Heart left ventricle (tissue), 16 donors: Measurements from ENCODE around the gene ARID3B. TPM values are rescaled to one million over a fixed set of nuclear protein-coding genes. Genes with fewer than 3 reads are reported as not detected.

Experiments used
- ATAC-seq, 4 donors: fragments of 200-7000 bp; cut with Tn5 transposase; one replicate each; pipeline ENCODE4 v1.9.1; 2020 to 2022; ENCODE audit warnings: moderate library complexity in 4 of 4, mild to moderate bottlenecking in 3 of 4, moderate number of reproducible peaks in 1 of 4
- DNase-seq, 5 donors: peaks; one replicate each; pipeline ENCODE4 v3.0.0-alpha.2; 2020
- H3K27ac ChIP-seq, 12 donors: fragments of 200-600 bp; sonication (generic) in 4 of 12; one replicate each; pipeline versions ENCODE4 v1.5.0 to v1.8.0; 2016 to 2022; ENCODE audit warnings: mild to moderate bottlenecking in 2 of 12
- H3K27me3 ChIP-seq, 9 donors: fragments of 200-600 bp; sonication (generic) in 2 of 9; one replicate each; pipeline versions ENCODE4 v1.5.1 to v1.8.0; 2016 to 2022; ENCODE audit warnings: mild to moderate bottlenecking in 3 of 9
- H3K36me3 ChIP-seq, 9 donors: fragments of 200-600 bp; sonication (generic) in 2 of 9; one replicate each; pipeline versions ENCODE4 v1.5.0 to v1.8.0; 2018 to 2022; ENCODE audit warnings: mild to moderate bottlenecking in 2 of 9
- H3K4me1 ChIP-seq, 12 donors: fragments of 200-600 bp; sonication (generic) in 4 of 12; one replicate each; pipeline versions ENCODE4 v1.5.0 to v1.8.0; 2016 to 2022; ENCODE audit warnings: mild to moderate bottlenecking in 3 of 12
- H3K4me3 ChIP-seq, 12 donors: fragments of 200-600 bp; sonication (generic) in 4 of 12; one replicate each; pipeline versions ENCODE4 v1.5.0 to v1.8.0; 2017 to 2022; ENCODE audit warnings: mild to moderate bottlenecking in 9 of 12, moderate library complexity in 4 of 12
- H3K9me3 ChIP-seq, 12 donors: fragments of 200-600 bp; sonication (generic) in 4 of 12; one replicate each; pipeline versions ENCODE4 v1.5.0 to v1.8.0; 2016 to 2022; ENCODE audit warnings: mild to moderate bottlenecking in 1 of 12
- CTCF ChIP-seq, 12 donors: fragments of 200-600 bp; sonication (generic) in 4 of 12; IDR thresholded peaks; one replicate each; pipeline versions ENCODE4 v1.5.0 to v1.8.0; 2018 to 2022; ENCODE audit warnings: antibody characterized with exemption in 12 of 12, mild to moderate bottlenecking in 5 of 12
- POLR2A ChIP-seq, 2 donors: fragments of 450-650 bp; IDR thresholded peaks; one replicate each; pipeline ENCODE4 v1.6.1; 2017; ENCODE audit warnings: antibody characterized with exemption in 2 of 2, mild to moderate bottlenecking in 2 of 2, moderate library complexity in 2 of 2
- WGBS, 4 donors: extraction: QIAGEN DNeasy Blood & Tissue Kit in 2 of 4; methylation state at CpG; one replicate each; pipeline versions ENCODE4 v1.1.5 to v1.1.7; 2013 to 2018; 5-methylcytosine and 5-hydroxymethylcytosine counted together
- intact Hi-C, 10 donors: fragments of 100-400 bp; cut with DNase I; formaldehyde crosslinking; loops; one replicate each; pipeline versions ENCODE4 v1.11.1 to v1.14.2; 2022
- polyA plus RNA-seq, 2 donors: library from polyadenylated mRNA; stranded (reverse); fragments of 200-250 nt; gene quantifications; one replicate each; pipeline ENCODE4 v1.2.3, GENCODE V29; 2013
- total RNA-seq, 9 donors: library from RNA; depleted of rRNA in 2 of 9; stranded (reverse); fragments of >200 nt in 2 of 9; fragmentation: NEBNext Ultra II Directional in 3 of 9; extraction: Animal tissue kit (Norgen Biotek cat#: 25700) in 3 of 9; gene quantifications; one replicate each; pipeline versions ENCODE4 v1.1.0 to v1.2.4, GENCODE V29; 2016 to 2023
- donor health status: ischemic (EF 13 %, LVEDD 7.1; RV severe dilation, severe dysfunction).
- donor health status: healthy with polysubstance abuse.
- donor health status: DM: no; HTN: yes; CAD: no.
- donor health status: DM: no; HTN: no; CAD: no.
- donor health status: ischemic (EF 25% LVEDD 6.9; RV normal size, moderate dysfunction).
- donor health status: ischemic (EF 25% LVEDD 5.7; RV mildly dilated, moderate dysfunction).
- donor health status: healthy.
- donor health status: DM: yes; HTN: yes; CAD: no.
- donor health status: ischemic (EF 35%, LVEDD 5.7; RV mildly dilated, moderate dysfunction).
- donor health status: nonischemic (EF 11% LVEDD 7.7; RV severe dilation, severe dysfunction).
- donor health status: DM: yes; HTN: yes; CAD: no.
- donor health status: PGD.
- donor health status: ischemic (EF 29% LVEDD 5.4; RV normal size, mild dysfunction).
- donor health status: nonischemic (EF 23%, LVEDD 6.1; RV moderate dilation, normal function).

Gene ARID3B
- total and polyA plus RNA-seq, 11 donors: 1.3 to 4.3 (median 2.1) TPM

GRCh38 chr15:74616996-74617395 lies 76.0 kb downstream of the ARID3B start:
- ATAC-seq: no peak
- no peak for TF ChIP-seq CTCF (IDR thresholded peaks at IDR 0.05)
- TF ChIP-seq POLR2A (IDR thresholded peaks at IDR 0.05): no peak
- DNase-seq: no peak
- Histone ChIP-seq H3K27ac (peak overlapping the region; percentile 7 to 100 (median 97)), H3K9me3 (no peaks in the 10 kb centered on the region), H3K4me1 (peaks cover 3 to 71% (median 41%) of the 10 kb centered on the region in 12 donors), H3K4me3 (peak overlapping the region in 11 of 12 donors; percentile 68 to 100 (median 96)), H3K36me3 (peaks cover 0 to 47% (median 30%) of the 10 kb centered on the region in 9 donors), H3K27me3 (no peaks in the 10 kb centered on the region)
- intact Hi-C loops: loop anchor here in 8 of 10 donors (2.0 to 10.0 kb wide), 5 partner anchors 70 to 225 kb away; partner anchors contain the start of genes UBL7 (in 7 of the 8), ARID3B (in 2 of the 8) and ULK3 (in 1 of the 8)

- Histone ChIP-seq H3K9me3 (no peaks in the 10 kb centered on the region), H3K4me1 (peaks cover 3 to 69% (median 41%) of the 10 kb centered on the region in 12 donors), H3K27me3 (no peaks in the 10 kb centered on the region), H3K27ac (peak overlapping the region in 4 of 12 donors; percentile 1 to 97 (median 22)), H3K4me3 (no peak overlapping the region), H3K36me3 (peaks cover 4 to 68% (median 51%) of the 10 kb centered on the region in 9 donors)
- DNase-seq (peak in 1 of 5 donors; percentile 49), ATAC-seq (no peak)
- no peak for TF ChIP-seq POLR2A (IDR thresholded peaks at IDR 0.05)
- TF ChIP-seq CTCF (IDR thresholded peaks at IDR 0.05): no peak
- intact Hi-C loops: loop anchor here in 8 of 10 donors (5.0 to 10.0 kb wide), 4 partner anchors 77 to 223 kb away; partner anchors contain the start of genes UBL7 (in 7 of the 8), ARID3B (in 2 of the 8) and ULK3 (in 1 of the 8)
- 70 to 84% (median 77%) methylated on average over 14 to 15 of the region's 15 CpGs for WGBS, 4 donors
Observed at GRCh38 chr15:74618841-74619596, 78.0 kb downstream of the ARID3B start.

- no peak overlapping the region for H3K27ac ChIP-seq
- peak in 1 of 5 donors; percentile 69 for DNase-seq
- peaks cover 8 to 78% (median 61%) of the 10 kb centered on the region in 9 donors for H3K36me3 ChIP-seq
- WGBS, 4 donors: 86 to 94% (median 91%) methylated on average over 27 of the region's 27 CpGs
- H3K4me1 ChIP-seq: peaks cover 3 to 61% (median 40%) of the 10 kb centered on the region in 12 donors
- no peaks in the 10 kb centered on the region for H3K27me3 ChIP-seq
- no peak overlapping the region for H3K4me3 ChIP-seq
- no peak for ATAC-seq
- no peaks in the 10 kb centered on the region for H3K9me3 ChIP-seq
- TF ChIP-seq CTCF (IDR thresholded peaks at IDR 0.05): no peak
- TF ChIP-seq POLR2A (IDR thresholded peaks at IDR 0.05): no peak
- intact Hi-C loops: loop anchor here in 9 of 10 donors (5.0 to 10.0 kb wide), 5 partner anchors 78 to 243 kb away; partner anchors contain the start of genes UBL7 (in 7 of the 9), ARID3B (in 2 of the 9) and ULK3 (in 1 of the 9)
Observed at GRCh38 chr15:74619916-74620635, 79.1 kb downstream of the ARID3B start.
